LNCaP clone FGC (cell line): Measurements from ENCODE around the gene DDX10.

ENCODE experiments used
- DNase-seq: peaks from one replicate; pipeline ENCODE4 v3.0.0-alpha.2; 2011; ENCODE audit warnings: low read depth
- H3K4me3 ChIP-seq: 2 replicates; pipeline ENCODE4 v1.5.1; 2011; ENCODE audit warnings: mild to moderate bottlenecking, low read depth, low read length, control low read depth
- CTCF ChIP-seq: IDR thresholded peaks from 2 replicates; pipeline ENCODE4 v1.5.1; 2012; ENCODE audit warnings: mild to moderate bottlenecking; ENCODE audit not compliant: control insufficient read depth, insufficient read depth; ENCODE audit errors: extremely low read depth

The DDX10 gene

GRCh38 chr11:108961095-108961494 lies 296.2 kb downstream of the DDX10 start:
- no peak for DNase-seq
- H3K4me3 ChIP-seq: no peak overlapping the region
- TF ChIP-seq CTCF: no peak

- H3K4me3 ChIP-seq: no peak overlapping the region
- no peak for TF ChIP-seq CTCF
- no peak for DNase-seq
Measured at GRCh38 chr11:108963118-108963517, 298.2 kb downstream of the DDX10 start.

- H3K4me3 ChIP-seq: no peak overlapping the region
- TF ChIP-seq CTCF: no peak
- no peak for DNase-seq
Measured at GRCh38 chr11:108965306-108966001, 300.6 kb downstream of the DDX10 start.

- no peak overlapping the region for H3K4me3 ChIP-seq
- no peak for TF ChIP-seq CTCF
- no peak for DNase-seq
Measured at GRCh38 chr11:108966206-108966605, 301.3 kb downstream of the DDX10 start.

- no peak overlapping the region for H3K4me3 ChIP-seq
- TF ChIP-seq CTCF: no peak
- no peak for DNase-seq
Measured at GRCh38 chr11:108966978-108967377, 302.1 kb downstream of the DDX10 start.

- no peak for TF ChIP-seq CTCF
- no peak overlapping the region for H3K4me3 ChIP-seq
- peak; percentile 11 for DNase-seq
Measured at GRCh38 chr11:108967571-108967970, 302.7 kb downstream of the DDX10 start.

- no peak for DNase-seq
- TF ChIP-seq CTCF: no peak
Measured at GRCh38 chr11:108970221-108970991, 305.5 kb downstream of the DDX10 start.

More at GRCh38 chr11:108970221-108970991, 305.5 kb downstream of the DDX10 start:
- no peak overlapping the region for H3K4me3 ChIP-seq
